ACC112 (cell line): ENCODE results near the gene PCSK5.

Experiments
- H2AFZ ChIP-seq: fragments of 200-600 bp; sonication (generic); one replicate; pipeline ENCODE4 v1.6.0; 2017; ENCODE audit warnings: antibody characterized with exemption, low read length; ENCODE audit not compliant: unreplicated experiment
- H3K27ac ChIP-seq: fragments of 200-600 bp; sonication (generic); 2 replicates; pipeline ENCODE4 v1.5.1; 2014; ENCODE audit warnings: low read depth, mild to moderate bottlenecking, antibody characterized with exemption, low read length, moderate library complexity
- H3K27me3 ChIP-seq: fragments of 200-600 bp; sonication (generic); 2 replicates; pipeline ENCODE4 v1.6.1; 2014; ENCODE audit warnings: mild to moderate bottlenecking, antibody characterized with exemption, low read length, moderate library complexity, mixed read lengths; ENCODE audit not compliant: insufficient read depth
- H3K36me3 ChIP-seq: fragments of 200-600 bp; sonication (generic); 2 replicates; pipeline ENCODE4 v1.6.1; 2016; ENCODE audit warnings: mild to moderate bottlenecking, antibody characterized with exemption, low read length, moderate library complexity, mixed read lengths; ENCODE audit not compliant: insufficient read depth
- H3K4me1 ChIP-seq: fragments of 200-600 bp; sonication (generic); one replicate; pipeline ENCODE4 v1.6.1; 2016; ENCODE audit warnings: low read length, mixed read lengths; ENCODE audit not compliant: insufficient read depth, unreplicated experiment, control insufficient read depth
- H3K4me3 ChIP-seq: fragments of 200-600 bp; sonication (generic); 2 replicates; pipeline ENCODE4 v1.5.1; 2014; ENCODE audit warnings: mild to moderate bottlenecking, low read depth, low read length
- H3K79me2 ChIP-seq: fragments of 200-600 bp; sonication (generic); one replicate; pipeline ENCODE4 v1.6.0; 2016; ENCODE audit warnings: low read length; ENCODE audit not compliant: control insufficient read depth, unreplicated experiment, insufficient read depth

PCSK5 gene

GRCh38 chr9:75998096-75998780 lies 107.8 kb downstream of the PCSK5 start:
- H3K27me3 ChIP-seq: no peaks in the 10 kb centered on the region
- no peak overlapping the region for H3K4me3 ChIP-seq
- peaks cover 9% of the 10 kb centered on the region for H3K4me1 ChIP-seq
- H3K36me3 ChIP-seq: no peaks in the 10 kb centered on the region
- no peak overlapping the region for H2AFZ ChIP-seq
- no peaks in the 10 kb centered on the region for H3K79me2 ChIP-seq
- no peak overlapping the region for H3K27ac ChIP-seq

- no peak overlapping the region for H3K4me3 ChIP-seq
- no peaks in the 10 kb centered on the region for H3K36me3 ChIP-seq
- H3K79me2 ChIP-seq: no peaks in the 10 kb centered on the region
- H3K27me3 ChIP-seq: no peaks in the 10 kb centered on the region
- no peak overlapping the region for H3K27ac ChIP-seq
- H3K4me1 ChIP-seq: no peaks in the 10 kb centered on the region
- no peak overlapping the region for H2AFZ ChIP-seq
These were observed 111.0 kb downstream of the PCSK5 start for GRCh38 chr9:76001459-76001858.

- Histone ChIP-seq H2AFZ (no peak overlapping the region), H3K27ac (no peak overlapping the region), H3K4me1 (no peaks in the 10 kb centered on the region), H3K79me2 (no peaks in the 10 kb centered on the region), H3K36me3 (no peaks in the 10 kb centered on the region), H3K4me3 (no peak overlapping the region), H3K27me3 (no peaks in the 10 kb centered on the region)
These were observed 112.6 kb downstream of the PCSK5 start for GRCh38 chr9:76003041-76003440.

- no peak overlapping the region for H3K4me3 ChIP-seq
- H3K4me1 ChIP-seq: no peaks in the 10 kb centered on the region
- no peaks in the 10 kb centered on the region for H3K27me3 ChIP-seq
- no peaks in the 10 kb centered on the region for H3K36me3 ChIP-seq
- H2AFZ ChIP-seq: no peak overlapping the region
- H3K79me2 ChIP-seq: no peaks in the 10 kb centered on the region
- no peak overlapping the region for H3K27ac ChIP-seq
These were observed 114.1 kb downstream of the PCSK5 start for GRCh38 chr9:76004526-76004925.

- H3K36me3 ChIP-seq: no peaks in the 10 kb centered on the region
- H3K79me2 ChIP-seq: no peaks in the 10 kb centered on the region
- no peak overlapping the region for H3K27ac ChIP-seq
- H3K4me1 ChIP-seq: no peaks in the 10 kb centered on the region
- no peak overlapping the region for H2AFZ ChIP-seq
- no peaks in the 10 kb centered on the region for H3K27me3 ChIP-seq
- no peak overlapping the region for H3K4me3 ChIP-seq
These were observed 117.5 kb downstream of the PCSK5 start for GRCh38 chr9:76007935-76008334.

GRCh38 chr9:76013809-76014208 lies 123.3 kb downstream of the PCSK5 start:
- Histone ChIP-seq H3K36me3 (no peaks in the 10 kb centered on the region), H2AFZ (no peak overlapping the region), H3K4me3 (no peak overlapping the region), H3K27me3 (no peaks in the 10 kb centered on the region), H3K79me2 (no peaks in the 10 kb centered on the region), H3K4me1 (no peaks in the 10 kb centered on the region), H3K27ac (no peak overlapping the region)

GRCh38 chr9:76018235-76018634 lies 127.8 kb downstream of the PCSK5 start:
- Histone ChIP-seq H3K4me3 (no peak overlapping the region), H3K27me3 (no peaks in the 10 kb centered on the region), H3K27ac (no peak overlapping the region), H3K79me2 (no peaks in the 10 kb centered on the region), H2AFZ (no peak overlapping the region), H3K36me3 (no peaks in the 10 kb centered on the region), H3K4me1 (no peaks in the 10 kb centered on the region)

- Histone ChIP-seq H3K27me3 (no peaks in the 10 kb centered on the region), H3K79me2 (no peaks in the 10 kb centered on the region), H3K4me1 (no peaks in the 10 kb centered on the region), H2AFZ (no peak overlapping the region), H3K4me3 (no peak overlapping the region), H3K27ac (no peak overlapping the region), H3K36me3 (no peaks in the 10 kb centered on the region)
These were observed 128.3 kb downstream of the PCSK5 start for GRCh38 chr9:76018761-76019160.

- Histone ChIP-seq H2AFZ (no peak overlapping the region), H3K79me2 (no peaks in the 10 kb centered on the region), H3K4me1 (no peaks in the 10 kb centered on the region), H3K36me3 (no peaks in the 10 kb centered on the region), H3K27me3 (no peaks in the 10 kb centered on the region), H3K4me3 (no peak overlapping the region), H3K27ac (no peak overlapping the region)
These were observed 130.2 kb downstream of the PCSK5 start for GRCh38 chr9:76020652-76021051.

GRCh38 chr9:76022317-76022716 lies 131.8 kb downstream of the PCSK5 start:
- Histone ChIP-seq H2AFZ (no peak overlapping the region), H3K4me1 (no peaks in the 10 kb centered on the region), H3K4me3 (no peak overlapping the region), H3K36me3 (no peaks in the 10 kb centered on the region), H3K79me2 (no peaks in the 10 kb centered on the region), H3K27me3 (no peaks in the 10 kb centered on the region), H3K27ac (no peak overlapping the region)

- Histone ChIP-seq H3K79me2 (no peaks in the 10 kb centered on the region), H3K27ac (no peak overlapping the region), H3K4me1 (no peaks in the 10 kb centered on the region), H3K36me3 (no peaks in the 10 kb centered on the region), H3K4me3 (no peak overlapping the region), H2AFZ (no peak overlapping the region), H3K27me3 (no peaks in the 10 kb centered on the region)
These were observed 133.3 kb downstream of the PCSK5 start for GRCh38 chr9:76023715-76024195.
